OCI-LY7 (cell line): ENCODE measurements around the gene RYK.

Source experiments
- EZH2phosphoT487 ChIP-seq: fragments of 200-600 bp; sonication (generic); IDR thresholded peaks from 2 replicates; pipeline ENCODE4 v1.6.1; 2018; ENCODE audit warnings: low read depth, borderline replicate concordance, mild to moderate bottlenecking, mixed run types, antibody characterized with exemption, low read length, moderate library complexity, mixed read lengths
- TF ChIP-seq, protein P1 (sequence below): fragments of 200-600 bp; sonication (generic); conservative IDR thresholded peaks from 2 replicates; pipeline ENCODE4 v1.5.1; 2014; ENCODE audit warnings: mild to moderate bottlenecking, antibody characterized with exemption, low read length, moderate library complexity, mixed read lengths

- TF ChIP-seq, protein P1, sequence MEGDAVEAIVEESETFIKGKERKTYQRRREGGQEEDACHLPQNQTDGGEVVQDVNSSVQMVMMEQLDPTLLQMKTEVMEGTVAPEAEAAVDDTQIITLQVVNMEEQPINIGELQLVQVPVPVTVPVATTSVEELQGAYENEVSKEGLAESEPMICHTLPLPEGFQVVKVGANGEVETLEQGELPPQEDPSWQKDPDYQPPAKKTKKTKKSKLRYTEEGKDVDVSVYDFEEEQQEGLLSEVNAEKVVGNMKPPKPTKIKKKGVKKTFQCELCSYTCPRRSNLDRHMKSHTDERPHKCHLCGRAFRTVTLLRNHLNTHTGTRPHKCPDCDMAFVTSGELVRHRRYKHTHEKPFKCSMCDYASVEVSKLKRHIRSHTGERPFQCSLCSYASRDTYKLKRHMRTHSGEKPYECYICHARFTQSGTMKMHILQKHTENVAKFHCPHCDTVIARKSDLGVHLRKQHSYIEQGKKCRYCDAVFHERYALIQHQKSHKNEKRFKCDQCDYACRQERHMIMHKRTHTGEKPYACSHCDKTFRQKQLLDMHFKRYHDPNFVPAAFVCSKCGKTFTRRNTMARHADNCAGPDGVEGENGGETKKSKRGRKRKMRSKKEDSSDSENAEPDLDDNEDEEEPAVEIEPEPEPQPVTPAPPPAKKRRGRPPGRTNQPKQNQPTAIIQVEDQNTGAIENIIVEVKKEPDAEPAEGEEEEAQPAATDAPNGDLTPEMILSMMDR: no peak
- no peak for TF ChIP-seq EZH2phosphoT487
These were observed 18.5 kb downstream of the RYK start for GRCh38 chr3:134232151-134232550.
